WTC11 (cell line): ENCODE data around the gene ZNF584.

Experiments
- ATF2 ChIP-seq: sonication (generic); formaldehyde crosslinking; IDR thresholded peaks from 2 replicates; pipeline ENCODE4 v1.8.1; 2022; ENCODE audit warnings: low read depth, missing genetic modification reagents, borderline replicate concordance
- CTCF ChIP-seq: fragments of 200-600 bp; IDR thresholded peaks from 2 replicates; pipeline ENCODE4 v1.8.0; 2022; ENCODE audit warnings: antibody characterized with exemption
- ESRRA ChIP-seq: sonication (generic); formaldehyde crosslinking; IDR thresholded peaks from 2 replicates; pipeline ENCODE4 v1.8.1; 2022; ENCODE audit warnings: mild to moderate bottlenecking, missing genetic modification reagents, borderline replicate concordance
- JUN ChIP-seq: sonication (generic); formaldehyde crosslinking; IDR thresholded peaks from 2 replicates; pipeline ENCODE4 v1.8.0; 2023; ENCODE audit warnings: mild to moderate bottlenecking, missing genetic modification reagents
- NR2C2 ChIP-seq: sonication (generic); formaldehyde crosslinking; IDR thresholded peaks from 2 replicates; pipeline ENCODE4 v1.8.0; 2022; ENCODE audit warnings: mild to moderate bottlenecking, missing genetic modification reagents

- TF ChIP-seq CTCF: no peak
- TF ChIP-seq ESRRA (CRISPR knock-in tag): no peak
- TF ChIP-seq JUN: no peak
- TF ChIP-seq ATF2 (CRISPR knock-in tag): no peak
- no peak for TF ChIP-seq NR2C2 (CRISPR knock-in tag)
These were observed 46.9 kb downstream of the ZNF584 start for GRCh38 chr19:58455306-58455705.
